HG03064 (cell line): ENCODE measurements around the gene CD300LD.

Source experiments
- ATAC-seq: cut with Tn5 transposase; IDR thresholded peaks from one replicate; pipeline ENCODE4 v1.9.1; 2021; ENCODE audit warnings: low read depth; ENCODE audit not compliant: unreplicated experiment

Gene CD300LD

DNA sequence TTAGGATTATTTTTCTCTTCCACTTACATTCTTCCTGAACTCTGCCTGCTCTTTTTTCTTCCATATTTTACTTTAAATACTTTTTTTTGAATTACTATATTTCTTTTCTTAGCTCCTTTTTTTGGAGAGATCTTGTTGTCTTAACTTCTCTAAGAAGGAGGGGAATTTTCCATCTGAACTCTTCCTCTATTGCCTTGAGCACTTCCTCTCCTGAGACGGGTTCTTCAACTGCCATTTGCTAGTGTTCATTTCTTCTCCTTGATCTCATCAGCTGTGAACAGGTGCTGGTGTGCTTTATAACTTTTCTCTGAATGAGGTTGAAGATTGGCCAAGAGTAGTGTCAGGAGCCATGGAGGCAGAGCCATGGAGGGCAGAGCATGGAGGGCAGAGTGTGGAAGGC, 15.1 kb upstream of the CD300LD start:
- no peak for ATAC-seq

DNA sequence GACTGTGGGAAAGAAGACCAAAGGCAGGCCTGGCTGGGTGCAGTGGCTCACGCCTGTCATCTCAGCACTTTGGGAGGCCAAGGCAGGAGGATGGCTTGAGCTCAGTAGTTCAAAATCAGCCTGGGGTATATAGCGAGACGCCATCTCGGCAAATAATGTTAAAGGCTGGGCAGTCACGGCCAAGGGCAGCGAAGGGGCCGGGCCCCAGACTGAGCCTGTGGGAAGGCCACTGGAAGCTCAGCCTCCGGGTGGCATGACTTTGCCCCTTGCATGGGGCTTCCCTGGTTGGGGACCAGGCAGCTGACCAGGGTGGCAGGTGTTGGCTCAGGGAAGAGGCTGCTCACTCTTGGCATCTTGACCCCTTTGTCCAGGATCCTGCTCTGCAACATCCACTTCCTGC, 14.0 kb upstream of the CD300LD start:
- ATAC-seq = no peak

DNA sequence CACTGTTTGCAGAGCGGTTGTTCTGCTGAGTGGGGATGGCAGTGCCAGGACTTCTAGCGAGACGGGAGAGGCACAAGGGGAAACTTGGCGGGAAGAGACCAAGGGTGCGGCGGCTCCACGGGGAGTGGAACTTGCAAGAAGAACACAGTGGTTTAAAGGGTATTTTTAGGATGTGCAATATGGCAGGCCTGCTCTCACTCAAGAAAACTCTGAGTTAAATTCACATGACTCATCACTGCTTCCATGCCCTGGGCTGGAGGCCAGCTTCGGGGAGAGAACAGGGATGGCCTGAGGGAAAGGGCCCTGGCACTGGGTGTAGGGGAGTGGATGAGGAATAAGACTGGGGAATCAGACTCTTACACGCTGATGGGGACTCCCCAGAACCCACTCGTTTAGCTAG, 13.3 kb upstream of the CD300LD start:
- no peak for ATAC-seq

DNA sequence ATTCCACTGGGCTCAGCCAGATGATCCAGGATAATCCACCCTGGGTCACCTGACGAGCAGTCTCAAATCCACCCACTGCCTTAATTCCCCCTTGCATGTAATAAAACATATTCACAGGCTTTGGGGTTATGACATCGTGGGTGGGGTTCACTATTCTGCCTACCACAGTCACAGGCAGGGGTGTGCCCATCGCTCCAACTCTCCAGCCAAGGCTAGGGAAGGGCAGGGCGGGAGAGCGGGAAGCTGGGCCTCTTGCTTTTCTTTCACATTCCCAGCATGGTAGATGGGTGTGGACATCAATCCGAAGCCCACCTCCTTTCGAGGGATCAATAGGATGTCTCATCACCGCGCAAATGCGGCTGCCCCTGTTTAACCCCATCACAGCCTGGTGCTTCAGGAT, 12.7 kb upstream of the CD300LD start:
- ATAC-seq = no peak

DNA sequence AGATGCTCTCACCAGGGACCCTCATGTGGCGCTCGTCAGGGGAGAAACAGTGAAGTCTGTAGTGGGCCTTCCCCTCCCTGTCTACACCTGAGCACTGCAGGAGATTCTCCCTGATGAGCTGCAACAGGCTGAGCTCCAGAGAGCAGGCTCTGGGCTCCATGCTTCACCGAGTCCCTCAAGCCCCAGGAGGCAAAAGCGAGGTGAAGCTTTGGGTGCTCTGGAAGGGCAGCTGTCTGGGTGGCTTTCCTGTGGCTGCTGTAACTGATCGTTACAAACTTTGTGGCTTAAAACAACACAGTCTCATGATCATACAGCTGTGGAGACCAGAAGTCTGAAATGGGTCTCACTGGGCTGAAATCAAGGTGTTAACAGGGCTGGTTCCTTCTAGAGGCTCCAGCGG, 12.1 kb upstream of the CD300LD start:
- no peak for ATAC-seq

DNA sequence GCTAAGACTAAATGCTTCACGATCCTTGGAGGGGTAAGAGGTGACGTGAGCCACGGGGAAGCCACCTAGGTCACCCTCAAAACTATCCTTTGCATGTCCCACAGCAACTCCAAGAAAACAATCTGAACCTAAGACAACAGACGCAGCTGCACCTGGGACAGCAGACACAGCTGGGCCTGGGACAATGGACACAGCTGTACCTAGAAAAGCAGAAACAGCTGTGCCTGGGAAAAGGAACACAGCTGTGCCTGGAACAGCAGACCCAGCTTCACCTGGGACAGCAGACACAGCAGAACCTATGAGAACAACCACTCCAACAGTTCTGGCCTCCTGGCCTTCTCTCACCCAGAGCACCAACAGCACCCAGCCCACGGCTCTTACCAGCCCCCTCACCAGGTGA, 11.7 kb upstream of the CD300LD start:
- ATAC-seq = no peak

DNA sequence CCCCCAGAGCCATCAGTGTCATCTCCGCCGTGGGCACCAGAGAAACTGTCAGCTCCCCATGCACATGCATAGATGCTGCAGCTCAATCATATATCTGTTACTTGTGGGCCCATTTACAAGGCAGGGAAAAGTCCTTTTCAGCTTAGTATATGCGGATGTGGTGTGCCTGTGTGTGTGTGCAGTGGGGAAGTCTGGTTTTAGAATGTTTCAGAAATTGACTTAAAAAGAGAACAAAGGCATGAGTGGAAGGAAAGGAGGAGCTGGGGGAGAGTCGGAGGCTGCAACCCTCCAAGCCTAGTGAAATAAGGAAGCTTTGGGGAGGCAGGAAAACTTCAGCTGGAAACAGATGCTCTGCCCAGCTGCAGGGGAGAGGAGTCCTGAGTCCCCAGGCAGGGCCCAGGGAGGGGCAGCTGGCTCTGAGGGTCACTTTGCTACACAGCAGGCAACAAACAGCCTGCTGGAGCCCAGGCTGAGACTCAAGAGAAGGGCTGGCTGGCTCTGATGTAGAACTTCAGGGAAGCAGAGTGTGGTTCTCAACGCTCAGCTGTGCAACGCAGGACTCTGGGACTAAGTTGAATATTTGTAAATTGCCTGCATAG, 11.1 kb upstream of the CD300LD start:
- ATAC-seq = no peak

DNA sequence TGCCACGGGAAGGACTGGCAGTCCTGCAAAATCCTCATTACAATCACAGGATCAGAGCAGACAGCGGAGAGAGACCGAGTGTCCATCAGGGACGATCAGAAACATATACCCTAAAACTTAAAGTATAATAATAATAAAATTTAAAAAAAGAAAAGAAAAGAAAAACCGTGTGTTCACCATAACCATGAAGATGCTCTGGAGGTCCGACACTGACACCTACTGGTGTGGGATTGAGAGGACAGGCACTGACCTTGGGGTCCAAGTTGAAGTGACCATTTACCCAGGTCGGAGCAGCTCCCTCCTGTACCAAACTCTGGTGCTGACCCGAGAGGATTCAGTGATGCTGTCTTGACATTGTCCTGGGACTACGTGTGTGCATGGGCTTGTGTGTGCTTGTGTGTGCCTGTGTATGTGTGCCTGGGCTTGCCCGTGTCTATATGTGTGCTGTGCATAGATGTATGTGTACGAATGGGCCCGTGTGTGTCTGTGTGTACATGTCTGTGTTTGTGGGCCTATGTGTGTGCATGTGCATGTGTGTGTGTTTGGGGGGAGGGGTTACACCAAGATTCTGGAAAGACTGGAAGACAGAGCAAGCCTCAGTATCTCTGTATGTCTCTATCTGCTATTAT, 10.0 kb upstream of the CD300LD start:
- no peak for ATAC-seq

DNA sequence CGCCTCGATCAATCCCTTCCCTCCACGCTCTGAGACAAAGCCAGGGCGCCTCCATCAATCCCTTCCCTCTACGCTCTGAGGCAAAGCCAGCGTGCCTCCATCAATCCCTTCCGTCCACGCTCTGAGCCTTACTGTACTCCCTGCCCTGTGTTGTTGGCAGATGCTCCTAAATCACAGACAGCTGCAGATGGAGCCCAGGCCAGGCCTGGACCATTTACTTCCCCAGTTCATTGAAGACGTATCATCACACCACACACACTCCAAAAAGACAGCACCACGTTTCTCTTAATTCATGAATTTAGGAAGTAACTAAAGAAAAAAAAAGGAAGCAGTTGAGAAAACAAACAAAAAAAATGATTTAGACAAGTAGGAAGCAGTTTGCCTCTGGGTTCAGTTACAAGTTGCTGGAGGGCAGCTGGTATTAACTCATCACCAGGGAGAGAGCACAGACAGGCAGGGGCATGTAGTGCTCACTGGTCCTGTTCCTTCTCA, 7.4 kb upstream of the CD300LD start:
- no peak for ATAC-seq

DNA sequence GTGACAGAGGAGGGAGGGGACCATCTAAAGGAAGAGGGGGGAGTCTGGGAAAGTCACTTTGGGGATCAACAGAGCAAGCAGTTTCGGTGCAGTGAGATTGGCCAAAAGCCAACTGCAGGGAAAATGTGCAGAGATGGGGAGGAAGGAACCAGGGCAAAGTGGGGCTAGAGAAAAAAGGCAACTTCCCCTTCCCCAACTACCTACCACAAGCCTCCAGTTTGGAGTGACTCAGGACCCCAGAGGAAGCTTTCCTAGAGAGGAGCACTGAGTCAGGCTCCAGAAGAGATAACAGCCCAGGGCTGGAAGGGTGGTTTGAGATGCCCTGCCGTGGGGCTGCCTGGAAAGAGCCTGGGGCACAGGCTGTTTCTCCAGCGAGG, 6.9 kb upstream of the CD300LD start:
- ATAC-seq = no peak

DNA sequence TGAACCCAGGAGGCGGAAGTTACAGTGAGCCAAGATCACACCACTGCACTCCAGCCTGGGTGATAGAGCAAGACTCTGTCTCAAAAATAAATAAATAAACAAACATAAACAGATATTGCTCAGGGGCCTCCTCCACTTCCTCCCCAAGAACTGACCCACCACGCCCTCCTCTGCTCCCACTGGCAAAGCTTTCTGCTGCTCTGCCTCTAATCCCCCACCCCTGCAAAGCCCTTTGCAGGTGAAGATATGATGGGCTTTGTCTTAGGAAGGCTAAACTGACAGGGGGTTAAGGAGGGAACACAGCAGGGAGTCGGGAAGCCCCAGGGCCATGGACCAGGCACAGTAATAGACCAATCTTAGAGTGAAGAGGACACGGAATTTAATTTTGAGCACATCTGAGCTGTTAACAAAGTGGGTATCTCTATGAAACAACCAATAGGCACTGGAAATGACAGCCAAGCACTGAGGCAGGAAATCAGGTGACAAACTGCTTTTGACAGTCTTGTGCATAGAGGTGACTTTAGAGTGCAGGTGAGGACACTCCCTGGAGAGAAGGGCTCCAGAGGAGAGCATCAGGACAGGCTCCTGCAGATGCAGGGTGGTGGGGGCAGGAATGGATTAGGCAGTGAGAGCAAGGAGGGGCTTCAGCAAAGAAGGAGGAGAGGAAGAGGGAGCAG, 6.4 kb upstream of the CD300LD start:
- no peak for ATAC-seq

DNA sequence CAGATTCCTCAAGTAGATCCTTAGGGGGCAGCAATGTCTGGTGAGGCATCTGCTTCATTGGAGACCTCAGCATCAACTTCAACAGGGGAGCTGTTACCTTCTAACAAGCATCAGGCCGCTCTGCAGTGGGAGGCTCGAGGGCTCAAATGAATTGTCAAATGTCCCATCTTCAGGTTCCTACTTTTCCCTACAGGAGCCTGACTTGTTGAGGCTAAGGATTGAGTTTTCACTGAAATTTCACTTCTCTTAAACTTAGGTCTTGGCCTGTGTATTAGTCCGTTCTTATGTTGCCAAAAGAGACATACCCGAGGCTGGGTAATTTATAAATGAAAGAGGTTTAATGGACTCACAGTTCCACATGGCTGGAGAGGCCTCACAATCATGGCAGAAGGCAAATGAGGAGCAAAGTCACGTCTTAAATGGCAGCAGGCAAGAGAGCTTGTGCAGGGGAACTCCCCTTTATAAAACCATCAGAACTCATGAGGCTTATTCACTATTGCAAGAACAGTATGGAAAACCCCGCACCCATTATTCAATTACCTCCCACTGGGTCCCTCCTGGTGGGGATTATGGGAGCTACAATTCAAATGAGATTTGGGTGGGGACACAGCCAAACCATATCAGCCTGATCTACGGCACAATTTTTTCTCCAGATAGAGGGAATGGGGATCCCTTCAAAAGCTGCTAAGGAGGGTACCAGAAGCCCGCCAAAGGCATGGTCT, 5.1 kb upstream of the CD300LD start:
- no peak for ATAC-seq

DNA sequence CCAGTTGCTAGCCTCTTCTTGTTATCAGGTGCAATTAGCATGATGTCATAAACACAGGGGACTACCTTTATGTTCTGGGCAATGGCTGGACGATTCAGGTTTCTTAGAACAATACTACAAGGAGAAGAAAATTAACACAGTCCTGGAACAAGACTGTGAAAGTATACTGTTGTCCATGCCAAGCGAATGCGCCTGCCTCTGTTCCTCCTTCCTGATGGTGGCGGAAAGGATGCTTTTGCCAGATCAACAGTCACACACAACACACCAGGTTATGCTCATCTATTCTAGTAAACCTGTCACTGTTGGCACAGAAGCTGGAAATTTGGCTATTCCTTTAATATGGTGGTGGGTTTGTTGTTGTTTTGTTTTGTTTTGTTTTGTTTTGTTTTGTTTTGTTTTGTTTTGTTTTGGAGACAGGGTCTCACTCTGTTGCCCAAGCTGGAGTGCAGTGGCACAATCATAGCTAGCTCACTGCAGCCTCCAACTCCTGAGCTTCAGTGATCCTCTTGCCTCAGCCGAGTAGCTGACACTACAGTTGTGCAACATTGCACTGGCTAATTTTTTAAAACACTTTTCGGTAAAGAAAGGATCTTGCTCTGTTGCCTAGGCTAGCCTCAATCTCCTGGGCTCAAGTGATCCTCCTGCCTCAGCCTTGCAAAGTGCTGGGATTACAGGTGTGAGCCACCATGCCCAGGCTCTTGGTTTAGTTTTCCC, 3.1 kb upstream of the CD300LD start:
- no peak for ATAC-seq

DNA sequence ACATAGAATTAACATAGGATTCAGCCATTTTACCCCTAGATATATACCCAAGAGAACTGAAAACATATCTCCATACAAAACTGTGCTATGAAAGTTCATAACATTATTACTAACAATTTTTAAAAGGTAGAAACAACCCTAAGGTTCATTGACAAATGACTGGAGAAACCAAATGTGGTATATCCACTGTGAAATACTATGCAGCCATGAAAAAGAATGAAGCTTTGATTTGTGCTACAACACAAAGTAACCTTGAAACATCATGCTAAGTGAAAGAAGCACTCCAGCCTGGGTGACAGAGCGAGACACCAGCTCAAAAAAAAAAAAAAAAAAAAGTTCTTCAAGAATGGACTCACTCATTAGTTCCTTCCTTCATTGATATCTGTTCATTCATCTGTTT, 580 bp downstream of the CD300LD start:
- ATAC-seq = no peak

DNA sequence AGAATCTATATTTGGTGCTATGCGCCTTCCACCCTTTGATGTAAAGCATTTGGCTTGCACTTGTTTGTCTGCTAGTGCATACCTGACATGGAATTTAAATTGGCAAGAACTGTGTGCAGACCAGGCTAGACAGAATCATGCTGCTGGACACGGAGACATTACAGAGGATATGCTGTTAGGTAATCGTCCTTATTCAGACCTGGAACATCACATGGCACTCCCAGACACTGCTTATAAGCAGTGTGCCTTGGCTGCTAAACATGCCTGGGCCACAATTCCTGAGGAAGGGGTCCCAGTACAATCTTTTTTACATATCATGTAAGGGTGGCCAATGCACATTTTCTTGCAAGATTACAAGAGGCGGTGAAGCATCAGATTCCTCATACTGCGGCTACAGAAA, 6.4 kb downstream of the CD300LD start:
- no peak for ATAC-seq

DNA sequence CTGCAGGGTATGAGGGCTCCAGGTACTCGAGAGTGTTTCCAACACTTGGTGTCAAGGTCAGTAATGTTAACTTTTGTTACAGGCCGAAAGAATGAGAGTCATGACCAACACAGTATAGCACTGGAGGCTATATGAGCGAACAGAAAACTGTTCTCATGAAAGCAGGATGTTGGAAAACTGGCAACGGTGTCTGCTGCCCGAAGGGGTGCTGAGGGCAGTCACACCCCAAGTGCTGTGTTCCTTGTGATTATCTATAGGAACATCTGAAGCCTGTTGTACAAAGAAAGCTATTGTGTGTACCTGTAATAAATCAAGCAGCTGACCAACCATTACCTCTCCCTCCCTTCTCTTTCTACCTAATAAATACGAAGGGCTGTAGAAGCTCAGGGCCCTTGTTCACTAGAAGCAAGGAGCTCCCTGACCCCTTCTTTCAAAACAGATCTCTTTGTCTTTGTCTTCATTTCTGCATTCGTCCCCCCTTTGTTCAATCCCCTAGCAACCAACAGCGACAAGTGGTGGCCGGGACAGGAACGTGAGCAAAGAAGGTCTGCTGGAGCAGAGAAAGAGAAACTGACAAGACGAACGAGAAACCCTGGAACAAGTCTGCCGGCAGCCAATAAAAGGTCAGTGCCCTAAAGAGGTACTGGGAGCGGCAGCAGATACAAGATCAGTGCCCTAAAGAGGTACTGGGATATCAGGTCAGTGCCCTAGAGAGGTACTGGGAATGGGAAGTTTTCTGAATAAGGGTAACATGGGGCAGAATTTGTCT, 7.6 kb downstream of the CD300LD start:
- no peak for ATAC-seq

DNA sequence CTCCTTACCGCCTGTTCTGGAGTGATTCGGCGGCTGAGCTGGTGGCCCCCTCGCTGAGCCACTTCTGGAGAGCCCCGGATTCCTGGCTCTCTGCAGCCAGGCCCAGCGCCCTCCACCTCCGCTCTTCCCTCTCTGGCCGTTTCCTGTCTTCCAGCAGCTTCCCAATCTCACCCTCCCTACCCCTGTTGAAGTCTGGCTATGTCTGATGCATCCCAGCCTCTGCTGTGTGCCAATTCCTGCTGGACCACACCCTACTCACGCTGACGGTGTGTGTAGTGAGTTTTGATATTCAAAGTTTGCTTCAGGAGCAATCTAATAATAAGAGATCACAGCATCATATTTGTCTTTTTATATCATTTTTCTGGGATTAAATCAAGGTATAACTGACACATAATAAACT, 9.4 kb downstream of the CD300LD start:
- ATAC-seq = no peak

DNA sequence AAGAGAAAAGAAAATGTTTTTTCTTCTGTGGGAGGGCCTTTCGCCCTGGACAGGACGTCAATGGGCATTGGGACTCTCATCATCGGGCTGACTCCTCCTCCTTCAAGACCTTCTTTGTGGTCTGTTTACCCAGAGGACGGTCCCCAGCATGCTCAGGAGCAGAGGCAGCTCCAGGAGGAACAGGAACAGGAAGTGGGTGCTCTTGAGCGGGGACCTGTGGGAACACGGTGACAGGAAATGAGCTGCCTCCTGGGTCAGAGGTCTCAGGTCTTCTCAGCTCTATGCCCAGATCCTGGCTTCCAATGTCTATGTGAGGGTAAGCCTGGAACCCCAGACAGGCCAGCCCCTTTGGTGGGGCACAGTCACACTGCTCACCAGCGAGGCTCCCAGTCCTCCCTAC, 12.2 kb downstream of the CD300LD start:
- ATAC-seq = no peak

DNA sequence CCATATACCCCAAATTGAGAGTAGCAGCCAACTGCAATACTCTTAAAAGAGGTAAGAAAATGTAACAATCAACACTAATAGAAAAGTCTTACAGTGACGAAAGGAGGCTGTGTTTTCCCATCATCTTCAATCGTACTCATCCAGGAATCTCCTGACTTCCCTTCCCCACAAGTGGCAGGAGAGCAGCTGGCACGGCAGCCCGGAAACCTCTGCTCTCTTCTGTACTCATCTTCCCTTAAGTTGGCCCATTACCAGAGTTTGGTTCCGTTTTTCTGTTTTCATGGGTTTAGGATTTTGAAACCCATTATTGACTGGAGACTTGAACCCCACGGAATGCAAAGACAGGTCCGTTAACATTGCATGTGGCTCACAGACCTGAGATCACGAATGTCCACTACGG, 13.1 kb downstream of the CD300LD start:
- ATAC-seq = no peak

DNA sequence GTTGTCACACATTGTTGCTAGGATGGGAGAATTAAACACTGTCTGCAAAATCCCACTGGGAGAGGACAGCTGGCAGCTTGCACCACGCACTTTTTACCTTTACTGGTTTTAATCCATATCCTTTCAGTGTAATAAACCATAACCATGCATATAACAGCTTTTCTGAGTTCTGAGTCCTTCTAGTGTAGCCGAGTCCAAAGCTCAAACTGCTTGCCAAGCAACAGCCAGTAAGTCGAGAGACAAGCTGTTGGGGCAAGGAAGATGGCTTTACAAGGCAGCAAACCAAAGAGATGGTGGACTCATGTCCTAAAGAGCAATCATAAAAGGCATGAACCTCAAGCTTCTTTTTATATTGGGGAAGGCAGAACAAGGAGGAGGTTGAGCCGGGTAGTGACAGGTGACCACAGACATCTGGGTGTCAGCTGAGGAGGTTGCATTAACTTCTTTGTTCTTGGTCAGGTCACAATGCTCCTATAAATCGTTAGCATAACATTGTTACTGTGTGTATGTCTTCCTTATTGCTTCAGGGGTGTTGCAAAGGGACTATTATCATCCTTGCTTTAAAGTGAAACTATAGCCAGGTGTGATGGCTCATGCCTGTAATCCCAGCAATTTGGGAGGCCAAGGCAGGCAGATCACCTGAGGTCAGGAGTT, 17.5 kb downstream of the CD300LD start:
- ATAC-seq = no peak
